HG02759 (cell line): Measurements from ENCODE around the gene GPR15.

Experiments
- ATAC-seq: cut with Tn5 transposase; IDR thresholded peaks from one replicate; pipeline ENCODE4 v1.9.1; 2021; ENCODE audit warnings: mild to moderate bottlenecking, moderate library complexity; ENCODE audit not compliant: unreplicated experiment

Gene GPR15

DNA sequence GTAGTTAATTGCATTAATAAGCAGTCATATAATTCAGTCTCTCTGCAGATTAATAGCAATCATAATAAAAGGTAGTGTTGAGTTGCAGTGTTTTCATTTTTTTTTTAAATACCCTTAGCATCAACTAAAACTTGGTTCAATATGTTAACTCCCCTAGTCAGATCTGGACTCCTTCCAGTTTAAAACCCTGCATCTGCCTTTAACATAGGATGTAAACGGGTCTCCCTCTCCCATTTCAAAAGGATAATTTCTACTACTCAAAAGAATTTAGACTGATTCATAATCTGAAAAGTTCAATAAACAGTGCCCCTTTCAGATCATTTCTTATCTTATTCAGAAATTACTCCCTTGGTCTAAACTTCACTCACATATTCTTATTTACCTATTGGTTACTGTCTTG is 50.3 kb downstream of the GPR15 start:
- ATAC-seq = no peak

DNA sequence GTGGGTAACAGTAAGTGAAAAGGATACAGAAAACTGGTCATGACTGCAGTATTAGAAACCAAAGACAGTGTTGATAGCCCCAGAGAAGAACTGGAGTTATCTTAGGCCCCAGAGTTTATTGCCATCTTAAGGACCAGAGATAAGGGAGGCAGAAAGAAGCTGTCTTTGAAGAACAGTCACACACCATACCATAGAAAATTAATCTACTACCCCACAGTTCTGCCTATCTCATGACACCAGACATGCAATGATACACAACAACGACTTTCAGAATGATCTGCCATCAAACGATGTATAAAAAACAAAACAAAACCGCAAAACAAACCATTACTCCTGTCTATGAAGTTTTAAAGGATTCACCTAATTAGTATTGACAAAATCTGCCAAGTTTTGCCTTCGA is 52.0 kb downstream of the GPR15 start:
- ATAC-seq = no peak
